Loucy (cell line): ENCODE data around the gene MOCS3.

Experiments
- H2AFZ ChIP-seq: fragments of 200-600 bp; sonication (generic); 2 replicates; pipeline ENCODE4 v1.6.0; 2016; ENCODE audit warnings: antibody characterized with exemption, mild to moderate bottlenecking, low read length, moderate library complexity
- H3F3A ChIP-seq: fragments of 200-600 bp; 2 replicates; pipeline ENCODE4 v1.6.0; 2016; ENCODE audit warnings: antibody characterized with exemption, low read depth, mild to moderate bottlenecking
- H3K27me3 ChIP-seq: fragments of 200-600 bp; sonication (generic); 2 replicates; pipeline ENCODE4 v1.6.1; 2014; ENCODE audit warnings: low read length, mild to moderate bottlenecking; ENCODE audit not compliant: insufficient read depth, poor library complexity, severe bottlenecking
- H3K36me3 ChIP-seq: fragments of 200-600 bp; sonication (generic); 2 replicates; pipeline ENCODE4 v1.6.1; 2016; ENCODE audit warnings: low read length; ENCODE audit not compliant: insufficient read depth
- H3K4me1 ChIP-seq: fragments of 200-600 bp; sonication (generic); 2 replicates; pipeline ENCODE4 v1.5.1; 2014; ENCODE audit warnings: low read length, mild to moderate bottlenecking; ENCODE audit not compliant: insufficient read depth, poor library complexity, severe bottlenecking
- H3K4me2 ChIP-seq: fragments of 200-600 bp; sonication (generic); 2 replicates; pipeline ENCODE4 v1.6.0; 2014; ENCODE audit warnings: antibody characterized with exemption, low read length, low read depth, mild to moderate bottlenecking; ENCODE audit not compliant: poor library complexity, severe bottlenecking
- H3K4me3 ChIP-seq: fragments of 200-600 bp; sonication (generic); 2 replicates; pipeline ENCODE4 v1.5.1; 2014; ENCODE audit warnings: low read length, mild to moderate bottlenecking, mixed read lengths; ENCODE audit not compliant: poor library complexity, severe bottlenecking
- H3K79me2 ChIP-seq: fragments of 200-600 bp; sonication (generic); 2 replicates; pipeline ENCODE4 v1.6.1; 2014; ENCODE audit warnings: low read length; ENCODE audit not compliant: insufficient read depth
- H3K9ac ChIP-seq: fragments of 200-600 bp; sonication (generic); 2 replicates; pipeline ENCODE4 v1.6.0; 2014; ENCODE audit warnings: mild to moderate bottlenecking, low read depth, low read length, moderate library complexity; ENCODE audit not compliant: poor library complexity, severe bottlenecking
- H3K9me2 ChIP-seq: fragments of 200-600 bp; sonication (generic); replicated peaks from 2 replicates; pipeline ENCODE4 v1.6.1; 2016; ENCODE audit warnings: low read depth, low read length, mixed read lengths
- H3K9me3 ChIP-seq: fragments of 200-600 bp; sonication (generic); 2 replicates; pipeline ENCODE4 v1.6.1; 2014; ENCODE audit warnings: mild to moderate bottlenecking, antibody characterized with exemption, low read length, low read depth; ENCODE audit not compliant: insufficient read depth
- H4K20me1 ChIP-seq: fragments of 200-600 bp; sonication (generic); 2 replicates; pipeline ENCODE4 v1.6.0; 2014; ENCODE audit warnings: antibody characterized with exemption, low read length, mild to moderate bottlenecking; ENCODE audit not compliant: insufficient read depth, poor library complexity, severe bottlenecking
- EZH2phosphoT487 ChIP-seq: fragments of 200-600 bp; IDR thresholded peaks from 2 replicates; pipeline ENCODE4 v1.6.1; 2018; ENCODE audit warnings: antibody characterized with exemption, mild to moderate bottlenecking, moderate library complexity, borderline replicate concordance
- TF ChIP-seq, protein P1 (sequence below): fragments of 200-600 bp; sonication (generic); conservative IDR thresholded peaks from 2 replicates; pipeline ENCODE4 v1.5.1; 2014; ENCODE audit warnings: mild to moderate bottlenecking, antibody characterized with exemption, low read length

The MOCS3 gene

DNA sequence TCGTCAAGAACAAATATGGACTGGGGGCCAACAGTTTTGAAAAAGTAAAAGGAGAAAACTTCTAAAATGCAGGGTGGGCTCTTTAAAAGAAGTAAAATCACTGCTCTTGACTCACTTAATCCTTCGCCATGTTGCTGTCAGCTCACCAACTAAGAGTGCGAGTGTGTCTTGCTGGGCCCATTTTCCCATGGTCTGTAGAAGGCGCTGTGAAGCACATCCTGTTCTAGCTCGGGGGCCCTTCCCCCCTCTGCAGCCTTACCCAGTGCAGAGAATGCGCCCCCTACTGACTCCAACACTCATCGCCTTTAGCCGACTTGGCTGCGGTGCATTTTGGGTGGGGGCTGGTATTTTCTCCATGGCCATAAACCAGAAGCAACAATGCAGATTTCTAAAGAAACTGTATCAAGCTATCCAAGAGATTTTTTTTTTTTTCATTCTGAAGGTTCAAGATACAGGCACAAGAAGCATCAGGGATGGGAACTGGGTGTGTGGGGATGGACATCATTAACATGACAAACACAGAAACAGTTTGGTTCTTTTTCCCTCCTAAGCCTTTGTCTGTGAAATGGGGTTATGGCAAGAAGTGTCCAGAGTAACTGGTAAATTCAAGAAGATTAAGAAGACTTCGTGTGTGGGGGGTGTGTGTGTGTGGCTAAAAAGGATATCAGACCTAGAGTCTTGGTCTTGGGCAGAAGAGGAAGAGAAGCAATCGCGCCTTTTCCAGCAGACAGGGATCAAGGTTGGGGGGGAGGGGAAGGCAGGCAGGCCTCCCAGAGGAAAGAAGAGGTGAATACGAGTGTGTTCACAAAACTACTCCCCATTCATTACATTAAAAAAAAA lies 29.1 kb upstream of the MOCS3 start:
- H3K79me2 ChIP-seq: peaks cover 61% of the 10 kb centered on the region
- H4K20me1 ChIP-seq: peaks cover 53% of the 10 kb centered on the region
- H3K4me1 ChIP-seq: peaks cover 41% of the 10 kb centered on the region
- H3K4me2 ChIP-seq: peak overlapping the region; percentile 97
- peaks cover 9% of the 10 kb centered on the region; the same call in 1 of the 2 replicates for H3F3A ChIP-seq
- H3K36me3 ChIP-seq: peaks cover 13% of the 10 kb centered on the region
- no peaks in the 10 kb centered on the region for H3K9me2 ChIP-seq
- no peak overlapping the region for H2AFZ ChIP-seq
- H3K9me3 ChIP-seq: no peaks in the 10 kb centered on the region
- H3K27me3 ChIP-seq: no peaks in the 10 kb centered on the region
- peak overlapping the region; percentile 85 for H3K9ac ChIP-seq
- H3K4me3 ChIP-seq: peak overlapping the region; percentile 83
- TF ChIP-seq, protein P1, sequence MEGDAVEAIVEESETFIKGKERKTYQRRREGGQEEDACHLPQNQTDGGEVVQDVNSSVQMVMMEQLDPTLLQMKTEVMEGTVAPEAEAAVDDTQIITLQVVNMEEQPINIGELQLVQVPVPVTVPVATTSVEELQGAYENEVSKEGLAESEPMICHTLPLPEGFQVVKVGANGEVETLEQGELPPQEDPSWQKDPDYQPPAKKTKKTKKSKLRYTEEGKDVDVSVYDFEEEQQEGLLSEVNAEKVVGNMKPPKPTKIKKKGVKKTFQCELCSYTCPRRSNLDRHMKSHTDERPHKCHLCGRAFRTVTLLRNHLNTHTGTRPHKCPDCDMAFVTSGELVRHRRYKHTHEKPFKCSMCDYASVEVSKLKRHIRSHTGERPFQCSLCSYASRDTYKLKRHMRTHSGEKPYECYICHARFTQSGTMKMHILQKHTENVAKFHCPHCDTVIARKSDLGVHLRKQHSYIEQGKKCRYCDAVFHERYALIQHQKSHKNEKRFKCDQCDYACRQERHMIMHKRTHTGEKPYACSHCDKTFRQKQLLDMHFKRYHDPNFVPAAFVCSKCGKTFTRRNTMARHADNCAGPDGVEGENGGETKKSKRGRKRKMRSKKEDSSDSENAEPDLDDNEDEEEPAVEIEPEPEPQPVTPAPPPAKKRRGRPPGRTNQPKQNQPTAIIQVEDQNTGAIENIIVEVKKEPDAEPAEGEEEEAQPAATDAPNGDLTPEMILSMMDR: peak; percentile 100
- no peak for TF ChIP-seq EZH2phosphoT487

DNA sequence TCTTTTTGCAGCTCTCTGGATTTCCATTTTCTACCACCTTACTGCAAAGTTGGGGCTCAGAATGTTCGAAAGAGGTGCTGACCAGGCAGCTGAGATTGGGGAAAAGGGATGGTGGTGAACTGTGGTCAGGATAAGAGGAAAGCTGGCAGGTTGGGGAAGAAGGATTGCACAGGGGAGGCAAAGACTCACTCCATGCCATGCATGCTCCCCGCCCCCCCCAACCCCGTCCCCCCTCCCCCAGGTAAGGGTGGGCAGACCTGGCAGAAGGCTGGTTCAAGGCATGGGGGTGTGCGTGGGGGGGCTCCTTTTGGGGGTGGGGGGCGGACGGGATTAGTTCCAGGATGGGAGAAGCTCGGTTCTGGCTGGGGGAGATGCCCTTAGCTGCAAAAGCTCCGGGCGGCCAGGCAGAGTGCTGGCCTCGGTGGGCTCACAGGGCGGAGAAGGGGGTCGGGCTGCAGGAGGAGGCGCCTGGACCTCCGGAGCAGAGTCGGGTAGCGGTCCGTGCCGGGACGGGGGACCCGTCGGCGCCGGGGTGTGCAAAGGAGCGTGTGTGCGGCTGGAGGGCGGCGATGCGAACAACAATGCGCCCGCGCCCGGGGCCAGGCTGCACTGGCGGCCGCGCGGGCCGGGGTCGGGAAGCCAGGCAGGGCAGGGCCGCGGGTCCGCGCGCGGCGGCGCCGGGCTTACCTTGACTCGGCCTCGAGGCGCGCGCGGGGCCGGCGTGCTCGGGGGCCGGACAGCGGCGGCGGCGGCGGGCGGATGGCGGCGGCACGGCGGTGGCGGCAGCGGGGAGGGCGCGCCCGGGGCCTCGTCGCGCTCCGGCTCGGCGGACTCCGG lies 28.3 kb upstream of the MOCS3 start:
- TF ChIP-seq EZH2phosphoT487: no peak
- peaks cover 37% of the 10 kb centered on the region for H3K4me1 ChIP-seq
- H2AFZ ChIP-seq: no peak overlapping the region
- no peaks in the 10 kb centered on the region for H3K27me3 ChIP-seq
- no peaks in the 10 kb centered on the region for H3K9me2 ChIP-seq
- H3K4me2 ChIP-seq: peak overlapping the region; percentile 97
- peaks cover 45% of the 10 kb centered on the region for H4K20me1 ChIP-seq
- H3K36me3 ChIP-seq: peaks cover 19% of the 10 kb centered on the region
- H3K9me3 ChIP-seq: no peaks in the 10 kb centered on the region
- peaks cover 52% of the 10 kb centered on the region for H3K79me2 ChIP-seq
- peak overlapping the region; percentile 85 for H3K9ac ChIP-seq
- peak overlapping the region; percentile 83 for H3K4me3 ChIP-seq
- H3F3A ChIP-seq: peaks cover 9% of the 10 kb centered on the region; the same call in 1 of the 2 replicates

DNA sequence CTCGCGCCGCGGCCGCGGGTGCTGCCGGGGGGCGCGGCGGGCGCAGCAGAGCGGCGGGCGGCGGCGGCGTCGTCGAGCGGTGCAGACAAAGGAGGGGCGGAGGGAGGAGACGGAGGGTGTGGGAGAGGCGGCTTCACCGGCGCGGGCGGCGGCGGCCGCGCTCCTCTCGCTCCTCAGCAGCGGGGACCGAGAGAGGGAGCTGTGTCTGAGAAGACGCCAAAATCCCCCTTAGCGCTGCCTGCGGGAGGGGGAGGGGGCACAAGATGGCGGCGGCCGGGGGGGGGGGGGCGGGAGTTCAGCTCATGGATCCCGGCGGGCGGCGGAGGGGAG lies 27.7 kb upstream of the MOCS3 start:
- Histone ChIP-seq H3K4me2 (no peak overlapping the region), H3K9me3 (no peaks in the 10 kb centered on the region), H3K36me3 (peaks cover 24% of the 10 kb centered on the region), H3K79me2 (peaks cover 47% of the 10 kb centered on the region), H3K9ac (peak overlapping the region; percentile 41), H2AFZ (no peak overlapping the region; the same call in 1 of the 2 replicates), H3K4me3 (peak overlapping the region; percentile 71), H3K27me3 (no peaks in the 10 kb centered on the region), H3K4me1 (peaks cover 32% of the 10 kb centered on the region), H3F3A (peaks cover 9% of the 10 kb centered on the region; the same call in 1 of the 2 replicates), H4K20me1 (peaks cover 39% of the 10 kb centered on the region), H3K9me2 (no peaks in the 10 kb centered on the region)
- no peak for TF ChIP-seq EZH2phosphoT487
- TF ChIP-seq, protein P1: no peak
